ENCODE measurements around the gene SFI1.

The SFI1 gene

GRCh38 chr22:31449506-31449905, 46.8 kb upstream of the SFI1 start:
- no peaks in the 10 kb centered on the region for H3K9me3 ChIP-seq
- H3K36me3 ChIP-seq: peaks cover 79% of the 10 kb centered on the region
- H3K4me3 ChIP-seq (ENCODE audit: low read depth in 1 of 2, low read length in 1 of 2): no peak overlapping the region
- no peak for TF ChIP-seq CTCF (IDR thresholded peaks at IDR 0.05)
- H3K27me3 ChIP-seq: no peaks in the 10 kb centered on the region
- peaks cover 0 to 10% of the 10 kb centered on the region in 2 experiments for H3K4me1 ChIP-seq (ENCODE audit: control insufficient read depth in 1 of 2, insufficient read depth in 1 of 2, low read depth in 1 of 2, low read length in 1 of 2)
- H3K27ac ChIP-seq: no peak overlapping the region

- no peak overlapping the region for H3K27ac ChIP-seq
- no peak for TF ChIP-seq CTCF (IDR thresholded peaks at IDR 0.05)
- no peaks in the 10 kb centered on the region for H3K27me3 ChIP-seq
- peaks cover 5 to 15% of the 10 kb centered on the region in 2 experiments for H3K4me1 ChIP-seq (ENCODE audit: control insufficient read depth in 1 of 2, insufficient read depth in 1 of 2, low read depth in 1 of 2, low read length in 1 of 2)
- H3K36me3 ChIP-seq: peaks cover 70% of the 10 kb centered on the region
- no peak overlapping the region for H3K4me3 ChIP-seq (ENCODE audit: low read depth in 1 of 2, low read length in 1 of 2)
- H3K9me3 ChIP-seq: no peaks in the 10 kb centered on the region
These were observed 44.4 kb upstream of the SFI1 start for GRCh38 chr22:31451709-31452571.

- Histone ChIP-seq H3K9me3 (no peaks in the 10 kb centered on the region), H3K36me3 (peaks cover 61% of the 10 kb centered on the region), H3K4me3 (ENCODE audit: low read depth in 1 of 2, low read length in 1 of 2) (no peak overlapping the region), H3K27me3 (no peaks in the 10 kb centered on the region), H3K27ac (no peak overlapping the region), H3K4me1 (ENCODE audit: control insufficient read depth in 1 of 2, insufficient read depth in 1 of 2, low read depth in 1 of 2, low read length in 1 of 2) (peaks cover 5 to 17% of the 10 kb centered on the region in 2 experiments)
- TF ChIP-seq CTCF (IDR thresholded peaks at IDR 0.05): no peak
These were observed 34.6 kb upstream of the SFI1 start for GRCh38 chr22:31461699-31462098.

- Histone ChIP-seq H3K4me3 (ENCODE audit: low read depth in 1 of 2, low read length in 1 of 2) (no peak overlapping the region), H3K27ac (no peak overlapping the region), H3K9me3 (no peaks in the 10 kb centered on the region), H3K27me3 (no peaks in the 10 kb centered on the region), H3K36me3 (peaks cover 62% of the 10 kb centered on the region), H3K4me1 (ENCODE audit: control insufficient read depth in 1 of 2, insufficient read depth in 1 of 2, low read depth in 1 of 2, low read length in 1 of 2) (peaks cover 3 to 16% of the 10 kb centered on the region in 2 experiments)
- no peak for TF ChIP-seq CTCF (IDR thresholded peaks at IDR 0.05)
These were observed 31.0 kb upstream of the SFI1 start for GRCh38 chr22:31465307-31465706.

GRCh38 chr22:31474743-31475142, 21.6 kb upstream of the SFI1 start:
- Histone ChIP-seq H3K27ac (peak overlapping the region; percentile 80), H3K27me3 (no peaks in the 10 kb centered on the region), H3K4me1 (ENCODE audit: control insufficient read depth in 1 of 2, insufficient read depth in 1 of 2, low read depth in 1 of 2, low read length in 1 of 2) (peaks cover 54 to 56% of the 10 kb centered on the region in 2 experiments), H3K9me3 (no peaks in the 10 kb centered on the region), H3K4me3 (ENCODE audit: low read depth in 1 of 2, low read length in 1 of 2) (no peak overlapping the region), H3K36me3 (no peaks in the 10 kb centered on the region)
- TF ChIP-seq CTCF (IDR thresholded peaks at IDR 0.05): no peak
